Stimulated activated CD4-positive, alpha-beta T cell treated with anti-CD3 and anti-CD28 coated beads, Interleukin-12 subunit alpha, Interleukin-12 subunit beta, amount 100 ng/mL, for 48 hours (primary cell): ENCODE results near the gene H1-8.

Experiments
- DNase-seq, 3 donors: peaks; one replicate each; pipeline ENCODE4 v3.0.0-alpha.2; 2020; ENCODE audit warnings: low read depth in 2 of 3, low spot score in 1 of 3

The H1-8 gene

GRCh38 chr3:129555153-129555550 lies 12.2 kb downstream of the H1-8 start:
- no peak for DNase-seq

- no peak for DNase-seq
Observed at GRCh38 chr3:129555616-129556357, 12.8 kb downstream of the H1-8 start.

GRCh38 chr3:129556358-129556695 lies 13.4 kb downstream of the H1-8 start:
- no peak for DNase-seq

- no peak for DNase-seq
Observed at GRCh38 chr3:129556890-129557547, 14.0 kb downstream of the H1-8 start.

- no peak for DNase-seq
Observed at GRCh38 chr3:129557548-129557894, 14.5 kb downstream of the H1-8 start.

- no peak for DNase-seq
Observed at GRCh38 chr3:129558081-129558771, 15.3 kb downstream of the H1-8 start.

- no peak for DNase-seq
Observed at GRCh38 chr3:129558772-129559564, 16.0 kb downstream of the H1-8 start.

GRCh38 chr3:129559565-129560079 lies 16.6 kb downstream of the H1-8 start:
- no peak for DNase-seq

- DNase-seq, result no peak
Observed at GRCh38 chr3:129560269-129560787, 17.4 kb downstream of the H1-8 start.

- no peak for DNase-seq
Observed at GRCh38 chr3:129560911-129561594, 18.1 kb downstream of the H1-8 start.

- no peak for DNase-seq
Observed at GRCh38 chr3:129561619-129562248, 18.8 kb downstream of the H1-8 start.

GRCh38 chr3:129562803-129563202 lies 19.8 kb downstream of the H1-8 start:
- no peak for DNase-seq

GRCh38 chr3:129563332-129563731 lies 20.4 kb downstream of the H1-8 start:
- DNase-seq, result no peak

- DNase-seq, result no peak
Observed at GRCh38 chr3:129563850-129564535, 21.0 kb downstream of the H1-8 start.

- no peak for DNase-seq
Observed at GRCh38 chr3:129564981-129565644, 22.1 kb downstream of the H1-8 start.

GRCh38 chr3:129565902-129566301 lies 22.9 kb downstream of the H1-8 start:
- no peak for DNase-seq

- no peak for DNase-seq
Observed at GRCh38 chr3:129567176-129567705, 24.3 kb downstream of the H1-8 start.

- DNase-seq, result no peak
Observed at GRCh38 chr3:129567939-129568338, 25.0 kb downstream of the H1-8 start.

GRCh38 chr3:129569856-129570255 lies 26.9 kb downstream of the H1-8 start:
- no peak for DNase-seq
